Measurements from ENCODE around the gene AMIGO3.

- no peak for TF ChIP-seq RAD21 (IDR thresholded peaks at IDR 0.05)
- no peak for TF ChIP-seq CTCF (IDR thresholded peaks at IDR 0.05; ENCODE audit: low read depth, low read length, missing input control)
- no peak for TF ChIP-seq HNF4A (conservative IDR thresholded peaks at IDR 0.05)
- no peak for TF ChIP-seq JUND (IDR thresholded peaks at IDR 0.05)
- no peak for TF ChIP-seq MAX (IDR thresholded peaks at IDR 0.05)
- TF ChIP-seq REST (IDR thresholded peaks at IDR 0.05), result no peak
- TF ChIP-seq GABPA (IDR thresholded peaks at IDR 0.05 in 1 of 2, conservative IDR thresholded peaks at IDR 0.05 in 1 of 2), result no peak
- no peak for TF ChIP-seq ATF3 (IDR thresholded peaks at IDR 0.05)
- TF ChIP-seq EGR1 (IDR thresholded peaks at IDR 0.05; ENCODE audit: low read depth in 2 of 2), result no peak
- no peak for TF ChIP-seq ZBTB33 (IDR thresholded peaks at IDR 0.05)
These were observed 36.6 kb upstream of the AMIGO3 start for GRCh38 chr3:49756036-49756435.
